GM12891 (cell line): ENCODE measurements around the gene MYO18A.

Experiments used
- POLR2A ChIP-seq: IDR thresholded peaks from 2 replicates; pipeline ENCODE4 v1.6.1; 2011; ENCODE audit warnings: low read depth, low read length, control low read depth
- POLR2AphosphoS5 ChIP-seq: IDR thresholded peaks from 2 replicates; pipeline ENCODE4 v1.6.1; 2011; ENCODE audit warnings: low read depth, low read length, control low read depth
- POU2F2 ChIP-seq: IDR thresholded peaks from 2 replicates; pipeline ENCODE4 v1.6.1; 2011; ENCODE audit warnings: low read depth, mild to moderate bottlenecking, control low read depth, low read length, moderate library complexity
- TAF1 ChIP-seq: IDR thresholded peaks from 2 replicates; pipeline ENCODE4 v1.6.1; 2011; ENCODE audit warnings: low read depth, low read length, control low read depth

GRCh38 chr17:29143894-29144293, 36.3 kb downstream of the MYO18A start:
- TF ChIP-seq TAF1 = no peak
- no peak for TF ChIP-seq POLR2AphosphoS5
- no peak for TF ChIP-seq POLR2A
- no peak for TF ChIP-seq POU2F2
